ENCODE data around the gene SIAH2. TPM values are rescaled to one million over a fixed set of nuclear protein-coding genes. Genes with fewer than 3 reads are reported as not detected.
A peak's percentile ranks its signal among the peaks of the same experiment; 100 is the strongest.

Gene SIAH2
- total RNA-seq, 2 experiments from 2014 or later, result 30.9 to 40.8 TPM

DNA sequence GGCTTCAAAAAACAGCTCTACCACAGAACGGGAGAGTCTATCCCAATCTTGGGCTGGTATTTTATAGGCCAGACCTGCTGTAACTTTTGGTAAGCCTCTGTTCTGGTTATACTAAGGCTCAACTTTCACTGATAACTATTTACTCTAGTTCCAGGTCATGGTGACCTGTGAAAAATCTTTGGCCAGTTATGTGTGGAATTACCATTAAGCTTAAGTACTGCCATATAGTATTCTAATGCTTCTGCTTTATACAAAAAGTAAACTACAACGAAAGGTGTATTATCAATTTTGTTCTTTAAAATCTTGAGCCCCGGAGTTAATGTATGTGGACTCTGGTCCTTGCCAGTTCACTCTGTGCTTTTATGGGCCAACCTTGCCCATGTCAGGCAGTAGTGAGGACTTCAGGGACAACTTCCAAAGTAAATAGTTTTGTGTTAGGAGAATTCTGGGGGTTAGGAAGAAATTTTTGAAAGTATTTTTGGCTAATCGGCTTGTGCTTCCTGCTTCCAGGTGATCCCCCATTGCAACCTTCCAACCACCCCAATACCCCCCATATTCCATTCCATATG lies 6.4 kb downstream of the SIAH2 start:
- H3K27me3 Mint-ChIP-seq, result no peaks in the 10 kb centered on the region
- H3K4me3 Mint-ChIP-seq, result no peak overlapping the region
- peaks cover 7% of the 10 kb centered on the region for H3K9me3 Mint-ChIP-seq
- POLR2A ChIA-PET, result no interaction called here
- DNase-seq, result no peak
- H3K4me1 Mint-ChIP-seq, result peaks cover 72% of the 10 kb centered on the region
- CTCF ChIA-PET, result interaction anchor here (0.8 kb wide), 1 partner anchor 31 kb away, joined by 3 read pairs; no protein-coding TSS in a partner anchor
- peaks cover 71% of the 10 kb centered on the region for H3K36me3 Mint-ChIP-seq (ENCODE audit: low read depth)
- H3K27ac Mint-ChIP-seq, result no peak overlapping the region

DNA sequence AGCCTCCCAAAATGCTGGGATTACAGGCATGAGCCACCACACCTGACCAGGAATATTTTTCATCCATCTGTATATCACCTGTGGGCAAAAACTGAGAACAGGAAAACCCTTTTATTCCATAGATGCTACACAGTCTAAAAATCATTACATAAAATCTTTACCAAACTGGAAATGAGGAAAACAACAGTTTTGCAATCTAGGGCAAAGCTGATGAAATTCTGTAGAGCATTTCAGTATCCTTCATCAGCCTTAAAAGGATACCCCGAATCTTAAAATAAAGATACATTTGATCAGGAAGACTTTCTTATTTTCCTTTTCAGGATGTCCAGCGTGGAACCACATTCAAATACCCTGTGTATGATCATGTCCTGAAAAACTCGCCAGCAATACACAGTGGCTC lies 7.1 kb downstream of the SIAH2 start:
- H3K4me1 Mint-ChIP-seq, result peaks cover 78% of the 10 kb centered on the region
- DNase-seq, result no peak
- no peak overlapping the region for H3K27ac Mint-ChIP-seq
- H3K36me3 Mint-ChIP-seq (ENCODE audit: low read depth), result peaks cover 69% of the 10 kb centered on the region
- H3K4me3 Mint-ChIP-seq, result no peak overlapping the region
- CTCF ChIA-PET, result interaction anchor here (0.8 kb wide), 2 partner anchors 10 to 32 kb away, joined by 3 read pairs; no protein-coding TSS in a partner anchor
- H3K27me3 Mint-ChIP-seq, result no peaks in the 10 kb centered on the region
- H3K9me3 Mint-ChIP-seq, result peaks cover 7% of the 10 kb centered on the region
- POLR2A ChIA-PET, result no interaction called here

DNA sequence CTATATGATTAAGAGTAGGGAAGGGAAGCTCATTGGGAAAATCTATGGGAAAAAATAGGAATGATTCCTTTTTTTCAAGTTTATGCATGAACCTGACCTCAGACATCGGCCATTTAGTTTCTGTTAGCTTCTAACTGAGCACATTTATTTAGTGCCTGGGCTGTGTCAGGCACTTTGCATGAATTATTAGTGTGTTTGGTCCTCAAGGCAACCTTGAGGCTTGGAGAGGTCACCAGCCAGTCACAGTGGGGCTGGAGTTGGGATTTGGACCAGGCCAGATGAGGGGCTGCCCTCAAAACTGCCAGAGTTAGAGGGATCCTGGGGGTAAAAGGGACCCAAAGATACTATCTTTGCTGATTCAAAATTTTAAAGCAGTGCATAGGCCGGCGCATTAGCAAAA lies 8.1 kb downstream of the SIAH2 start:
- Mint-ChIP-seq H3K27me3 (no peaks in the 10 kb centered on the region), H3K4me1 (peaks cover 82% of the 10 kb centered on the region), H3K36me3 (ENCODE audit: low read depth) (peaks cover 72% of the 10 kb centered on the region), H3K4me3 (no peak overlapping the region), H3K27ac (no peak overlapping the region), H3K9me3 (peaks cover 7% of the 10 kb centered on the region)
- ChIA-PET CTCF (no interaction called here), POLR2A (no interaction called here)
- no peak for DNase-seq

DNA sequence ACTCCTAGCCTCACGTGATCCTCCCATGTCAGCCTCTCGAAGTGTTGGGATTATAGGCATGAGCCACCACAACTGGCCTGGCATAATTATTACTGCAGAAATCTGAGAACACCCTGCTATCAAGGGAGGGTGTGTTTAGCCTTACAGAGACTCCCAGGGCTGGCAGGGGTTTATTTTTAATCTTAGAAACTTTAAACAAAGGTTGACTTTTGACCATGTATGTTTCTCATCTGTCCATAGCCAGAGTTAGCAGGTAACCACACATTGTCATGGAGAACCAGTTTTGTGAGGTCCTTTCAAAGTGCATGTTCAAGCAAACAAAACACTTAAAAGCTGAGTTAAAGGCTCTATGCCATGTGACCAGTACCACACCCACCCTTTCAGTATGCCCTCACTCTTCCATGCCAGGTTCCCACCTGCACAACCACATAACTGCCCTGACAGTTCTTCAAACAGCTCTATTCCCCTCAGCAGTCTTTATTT lies 11.1 kb downstream of the SIAH2 start:
- CTCF ChIA-PET, result no interaction called here
- Mint-ChIP-seq H3K9me3 (peaks cover 7% of the 10 kb centered on the region), H3K36me3 (ENCODE audit: low read depth) (peaks cover 57% of the 10 kb centered on the region), H3K4me1 (peaks cover 73% of the 10 kb centered on the region), H3K27me3 (no peaks in the 10 kb centered on the region), H3K27ac (peak overlapping the region; percentile 80), H3K4me3 (no peak overlapping the region)
- DNase-seq, result no peak
- POLR2A ChIA-PET, result no interaction called here

DNA sequence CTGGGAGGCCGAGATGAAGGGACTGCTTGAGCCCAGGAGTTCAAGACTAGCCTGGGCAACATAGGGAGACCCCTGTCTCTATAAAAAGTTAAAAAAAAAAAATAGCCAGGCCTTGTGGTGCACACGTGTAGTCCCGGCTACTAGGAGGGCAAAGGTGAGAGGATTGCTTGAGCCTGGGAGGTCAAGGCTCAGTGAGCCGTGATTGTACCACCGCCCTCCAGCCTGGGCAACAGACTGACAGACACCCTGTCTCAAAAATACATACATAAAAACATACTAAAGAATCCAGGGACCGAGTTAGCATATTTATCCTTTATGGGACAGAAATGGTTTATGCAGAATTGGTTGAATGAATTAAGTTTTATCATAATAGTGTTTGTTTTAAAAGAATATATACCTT lies 13.7 kb downstream of the SIAH2 start:
- no peak overlapping the region for H3K4me3 Mint-ChIP-seq
- H3K27me3 Mint-ChIP-seq, result no peaks in the 10 kb centered on the region
- ChIA-PET POLR2A (no interaction called here), CTCF (interaction anchor here (1.1 to 1.4 kb wide), 2 partner anchors 12 to 14 kb away, joined by 5 to 8 read pairs; partner anchors contain the start of gene SIAH2)
- H3K36me3 Mint-ChIP-seq (ENCODE audit: low read depth), result peaks cover 40% of the 10 kb centered on the region
- no peak overlapping the region for H3K27ac Mint-ChIP-seq
- H3K4me1 Mint-ChIP-seq, result peaks cover 71% of the 10 kb centered on the region
- H3K9me3 Mint-ChIP-seq, result peaks cover 4% of the 10 kb centered on the region
- no peak for DNase-seq

DNA sequence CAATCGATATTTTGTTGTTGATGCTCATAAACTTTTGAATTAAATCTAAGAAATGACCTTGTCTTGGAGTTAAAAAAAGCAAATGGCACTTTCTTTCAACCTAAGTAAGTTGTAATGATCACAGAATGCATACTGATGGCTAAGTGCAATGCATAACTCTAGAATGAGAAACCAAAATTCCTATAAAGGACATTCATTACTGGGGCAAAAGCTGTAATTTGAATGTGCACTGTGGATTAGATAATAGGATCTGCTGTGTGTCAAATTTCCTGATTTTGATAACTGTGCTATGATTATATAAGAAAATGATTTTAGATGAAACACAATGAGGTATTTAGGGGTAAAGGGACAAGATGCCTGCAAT lies 14.3 kb downstream of the SIAH2 start:
- H3K27me3 Mint-ChIP-seq, result no peaks in the 10 kb centered on the region
- no peak for DNase-seq
- peaks cover 69% of the 10 kb centered on the region for H3K4me1 Mint-ChIP-seq
- peaks cover 35% of the 10 kb centered on the region for H3K36me3 Mint-ChIP-seq (ENCODE audit: low read depth)
- POLR2A ChIA-PET, result no interaction called here
- CTCF ChIA-PET, result interaction anchor here (1.0 kb wide), 1 partner anchor 10 kb away, joined by 3 read pairs; no protein-coding TSS in a partner anchor
- no peak overlapping the region for H3K4me3 Mint-ChIP-seq
- no peak overlapping the region for H3K27ac Mint-ChIP-seq
- no peaks in the 10 kb centered on the region for H3K9me3 Mint-ChIP-seq

DNA sequence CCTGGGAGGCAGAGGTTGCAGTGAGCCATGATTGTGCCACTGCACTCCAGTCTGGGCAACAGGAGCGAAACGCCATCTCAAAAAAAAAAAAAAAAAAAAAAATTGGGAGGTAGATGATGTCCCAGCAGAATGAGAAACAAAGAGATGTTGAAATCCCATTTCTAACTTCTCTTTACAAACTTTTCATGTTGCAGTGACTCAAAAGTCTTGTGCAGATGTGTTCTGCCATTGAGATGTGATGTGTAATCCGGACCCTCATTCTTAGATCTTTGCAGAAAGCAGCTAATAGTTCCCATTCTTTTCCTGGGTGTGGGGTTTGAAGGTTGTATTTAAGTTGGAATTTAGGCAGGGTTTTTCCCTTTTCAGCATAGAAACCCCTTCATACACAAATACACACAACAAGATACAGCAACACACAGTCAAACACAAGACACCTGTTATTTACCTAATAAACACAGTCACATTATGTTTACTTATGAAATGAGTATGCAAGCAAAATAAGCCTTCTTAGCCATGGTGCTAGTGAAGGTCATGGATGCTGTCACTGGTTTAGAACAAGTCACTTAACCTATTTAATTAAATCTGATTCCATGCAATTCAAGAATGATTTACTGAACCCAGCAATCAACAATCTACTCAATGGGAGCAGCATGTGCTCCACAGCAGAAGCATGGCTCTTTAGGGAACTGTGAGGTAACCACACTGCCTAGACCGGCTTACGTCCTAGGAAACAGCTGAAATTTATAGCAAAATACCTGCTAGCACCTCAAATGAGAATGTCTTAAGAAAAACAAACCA lies 14.9 kb downstream of the SIAH2 start:
- H3K36me3 Mint-ChIP-seq (ENCODE audit: low read depth), result peaks cover 37% of the 10 kb centered on the region
- H3K9me3 Mint-ChIP-seq, result no peaks in the 10 kb centered on the region
- H3K27ac Mint-ChIP-seq, result no peak overlapping the region
- H3K4me3 Mint-ChIP-seq, result no peak overlapping the region
- peaks cover 71% of the 10 kb centered on the region for H3K4me1 Mint-ChIP-seq
- ChIA-PET CTCF (interaction anchor here (1.0 to 2.2 kb wide), 2 partner anchors 10 to 15 kb away, joined by 3 to 6 read pairs; partner anchors contain the start of gene SIAH2), POLR2A (no interaction called here)
- H3K27me3 Mint-ChIP-seq, result no peaks in the 10 kb centered on the region
- no peak for DNase-seq

DNA sequence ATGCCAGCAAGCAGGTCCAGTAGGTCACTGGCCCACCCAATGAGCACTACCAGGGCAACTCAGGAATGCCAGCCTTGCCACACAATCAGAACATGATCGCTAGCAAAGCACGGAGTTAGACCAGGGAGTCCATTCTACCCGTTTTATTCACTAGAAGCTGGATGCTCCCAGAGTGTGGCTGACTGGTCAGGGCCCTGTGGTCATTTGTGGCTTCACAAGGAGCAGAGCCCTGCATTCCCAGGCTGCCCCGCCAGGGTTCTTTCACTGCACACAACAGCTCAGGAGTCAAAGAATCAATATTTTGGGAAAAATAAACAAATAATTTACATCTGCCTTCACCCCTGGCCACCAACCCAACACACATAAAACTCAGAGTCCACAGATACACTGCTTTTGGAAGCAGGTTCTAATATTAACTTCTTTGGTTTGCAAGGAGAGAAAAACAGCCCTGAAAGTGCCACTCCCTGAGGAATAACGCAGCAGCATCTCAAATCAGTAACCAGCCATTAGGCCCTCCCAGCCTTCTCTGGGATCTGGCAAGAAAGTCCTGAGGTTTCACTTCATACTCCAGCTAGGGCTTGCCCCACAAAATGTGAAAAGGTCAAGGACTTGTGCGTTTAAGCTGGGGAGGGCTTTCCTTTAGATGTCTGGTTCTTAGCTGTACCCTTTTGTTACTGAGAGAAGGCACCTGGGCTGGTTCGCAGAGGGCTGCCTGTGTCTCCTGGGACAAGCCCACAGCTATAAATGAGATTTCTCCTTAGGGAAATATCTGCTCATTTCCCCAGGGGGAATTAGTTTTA lies 16.0 kb downstream of the SIAH2 start:
- peaks cover 41% of the 10 kb centered on the region for H3K36me3 Mint-ChIP-seq (ENCODE audit: low read depth)

DNA sequence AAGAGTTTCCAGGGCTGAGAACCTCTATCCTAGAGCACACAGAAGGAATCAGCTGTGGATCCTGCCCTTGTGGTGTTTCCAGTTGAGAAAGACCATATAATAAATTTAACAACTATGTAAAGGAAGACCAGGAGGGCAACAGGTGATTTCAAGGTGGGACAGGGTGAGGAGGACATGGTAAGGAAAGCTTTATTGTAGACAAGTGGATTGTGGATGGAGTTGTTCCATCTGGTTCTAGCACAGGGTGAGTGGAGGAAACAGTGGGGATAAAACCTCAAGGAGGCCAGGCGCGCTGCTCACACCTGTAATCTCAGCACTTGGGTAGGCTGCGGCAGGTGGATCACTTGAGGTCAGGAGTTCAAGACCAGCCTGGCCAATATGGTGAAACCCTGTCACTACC lies 17.1 kb downstream of the SIAH2 start:
- Mint-ChIP-seq H3K36me3 (ENCODE audit: low read depth) (peaks cover 47% of the 10 kb centered on the region), H3K4me1 (peaks cover 71% of the 10 kb centered on the region), H3K27me3 (no peaks in the 10 kb centered on the region), H3K4me3 (no peak overlapping the region), H3K9me3 (no peaks in the 10 kb centered on the region), H3K27ac (no peak overlapping the region)
- ChIA-PET POLR2A (no interaction called here), CTCF (interaction anchor here (0.5 to 1.0 kb wide), 3 partner anchors 16 to 1702 kb away, joined by 3 read pairs; partner anchors contain the start of gene SIAH2)
- no peak for DNase-seq

More for the DNA sequence above, 16.0 kb downstream of the SIAH2 start:
- Mint-ChIP-seq H3K9me3 (no peaks in the 10 kb centered on the region), H3K27me3 (no peaks in the 10 kb centered on the region), H3K4me1 (peaks cover 72% of the 10 kb centered on the region), H3K4me3 (no peak overlapping the region), H3K27ac (no peak overlapping the region)
- CTCF ChIA-PET, result interaction anchor here (1.0 to 2.2 kb wide), 2 partner anchors 15 to 16 kb away, joined by 3 to 6 read pairs; partner anchors contain the start of gene SIAH2
- POLR2A ChIA-PET, result no interaction called here
- DNase-seq, result no peak

DNA sequence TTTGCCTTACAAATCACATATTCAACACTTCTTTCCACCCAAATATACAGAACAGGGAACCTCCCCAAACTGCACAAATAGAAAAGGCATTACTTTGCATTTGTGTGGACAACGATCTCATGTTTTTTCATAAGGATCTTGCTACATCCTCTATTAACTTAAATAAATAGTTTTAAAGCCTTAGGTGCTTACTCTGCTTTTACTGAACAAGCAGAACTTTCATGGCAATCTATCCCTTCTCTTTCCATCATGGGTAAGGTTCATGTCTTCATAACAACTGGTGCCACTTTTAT lies 18.1 kb downstream of the SIAH2 start:
- H3K27ac Mint-ChIP-seq, result no peak overlapping the region
- DNase-seq, result no peak
- H3K9me3 Mint-ChIP-seq, result no peaks in the 10 kb centered on the region
- no peak overlapping the region for H3K4me3 Mint-ChIP-seq
- no peaks in the 10 kb centered on the region for H3K27me3 Mint-ChIP-seq
- ChIA-PET CTCF (no interaction called here), POLR2A (no interaction called here)
- peaks cover 43% of the 10 kb centered on the region for H3K36me3 Mint-ChIP-seq (ENCODE audit: low read depth)
- peaks cover 72% of the 10 kb centered on the region for H3K4me1 Mint-ChIP-seq

DNA sequence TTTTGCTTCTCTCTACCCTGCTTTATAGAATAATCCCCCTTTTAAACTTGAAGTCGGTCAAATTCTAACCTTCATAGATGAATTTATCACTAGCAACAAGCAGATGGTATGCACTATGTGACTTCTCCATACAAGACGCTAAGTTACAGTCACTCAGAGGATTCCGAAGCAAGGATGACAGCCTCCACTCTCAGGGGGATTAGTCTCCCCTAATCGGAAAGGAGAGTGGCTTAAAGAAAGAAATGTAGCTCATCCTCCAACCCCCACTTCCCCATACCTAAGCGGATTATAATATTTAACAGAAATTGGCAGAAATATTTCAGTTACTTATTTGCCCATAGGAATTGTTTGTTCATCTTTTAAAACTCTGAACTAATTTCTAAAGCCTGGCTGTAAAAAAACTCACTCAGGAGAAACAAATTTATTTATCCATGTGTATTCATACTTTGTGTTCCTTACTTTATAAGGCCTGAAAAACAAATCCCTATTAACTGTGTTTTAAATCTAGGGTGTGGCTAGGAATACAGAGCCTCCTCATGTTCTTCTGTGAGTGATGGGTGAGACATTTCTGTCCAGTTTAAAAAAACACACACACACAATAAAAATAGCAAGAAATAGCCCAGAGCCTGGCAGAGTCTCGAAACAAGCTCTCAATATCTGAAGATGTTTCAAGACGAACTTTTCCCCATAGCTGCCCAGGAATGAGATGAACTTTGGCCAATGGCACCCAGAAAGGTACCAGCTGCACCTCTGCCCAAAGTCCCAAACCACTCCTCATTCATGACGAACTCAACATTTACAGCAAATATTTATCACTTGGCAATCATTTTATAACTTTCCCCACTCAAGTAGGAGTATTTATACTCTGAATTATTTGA lies 18.7 kb downstream of the SIAH2 start:
- H3K27me3 Mint-ChIP-seq, result no peaks in the 10 kb centered on the region

DNA sequence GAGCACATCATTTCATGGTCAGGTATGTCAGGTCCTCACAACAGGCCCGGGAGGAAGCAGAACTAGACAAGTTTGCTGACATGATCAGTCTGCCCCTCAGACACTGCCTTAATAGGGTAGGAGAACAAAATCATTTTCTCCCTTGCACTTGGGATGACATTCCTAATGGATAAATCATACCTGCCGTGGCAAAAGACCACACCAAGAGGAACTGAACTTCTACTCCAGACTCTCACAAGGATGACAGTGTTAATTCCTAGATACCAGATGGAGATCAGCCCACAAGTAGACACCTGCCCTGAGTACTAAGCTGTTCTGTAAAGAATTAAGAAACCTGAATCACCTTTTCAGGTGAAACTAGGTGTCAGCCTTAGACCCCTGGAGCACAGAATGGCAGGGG lies 19.5 kb downstream of the SIAH2 start:
- no peaks in the 10 kb centered on the region for H3K27me3 Mint-ChIP-seq
- no peak overlapping the region for H3K27ac Mint-ChIP-seq
- CTCF ChIA-PET, result interaction anchor here (0.7 to 1.5 kb wide), 3 partner anchors 16 to 1542 kb away, joined by 3 to 7 read pairs (median 3); no protein-coding TSS in a partner anchor
- H3K36me3 Mint-ChIP-seq (ENCODE audit: low read depth), result peaks cover 41% of the 10 kb centered on the region
- DNase-seq, result no peak
- POLR2A ChIA-PET, result no interaction called here
- H3K4me3 Mint-ChIP-seq, result no peak overlapping the region
- no peaks in the 10 kb centered on the region for H3K9me3 Mint-ChIP-seq
- peaks cover 77% of the 10 kb centered on the region for H3K4me1 Mint-ChIP-seq

More for the DNA sequence above, 18.7 kb downstream of the SIAH2 start:
- peaks cover 76% of the 10 kb centered on the region for H3K4me1 Mint-ChIP-seq
- ChIA-PET CTCF (interaction anchor here (1.5 kb wide), 1 partner anchor 16 kb away, joined by 7 read pairs; no protein-coding TSS in a partner anchor), POLR2A (no interaction called here)
- H3K27ac Mint-ChIP-seq, result no peak overlapping the region
- DNase-seq, result no peak
- H3K9me3 Mint-ChIP-seq, result no peaks in the 10 kb centered on the region
- peaks cover 41% of the 10 kb centered on the region for H3K36me3 Mint-ChIP-seq (ENCODE audit: low read depth)
- H3K4me3 Mint-ChIP-seq, result no peak overlapping the region
